ENCODE data around the gene PPP3CA. TPM values are rescaled to one million over a fixed set of nuclear protein-coding genes. Genes with fewer than 3 reads are reported as not detected.
A peak's percentile ranks its signal among the peaks of the same experiment; 100 is the strongest.

The PPP3CA gene
- total and polyA plus RNA-seq, 7 donors: 11.8 to 47.7 (median 26.2) TPM

DNA sequence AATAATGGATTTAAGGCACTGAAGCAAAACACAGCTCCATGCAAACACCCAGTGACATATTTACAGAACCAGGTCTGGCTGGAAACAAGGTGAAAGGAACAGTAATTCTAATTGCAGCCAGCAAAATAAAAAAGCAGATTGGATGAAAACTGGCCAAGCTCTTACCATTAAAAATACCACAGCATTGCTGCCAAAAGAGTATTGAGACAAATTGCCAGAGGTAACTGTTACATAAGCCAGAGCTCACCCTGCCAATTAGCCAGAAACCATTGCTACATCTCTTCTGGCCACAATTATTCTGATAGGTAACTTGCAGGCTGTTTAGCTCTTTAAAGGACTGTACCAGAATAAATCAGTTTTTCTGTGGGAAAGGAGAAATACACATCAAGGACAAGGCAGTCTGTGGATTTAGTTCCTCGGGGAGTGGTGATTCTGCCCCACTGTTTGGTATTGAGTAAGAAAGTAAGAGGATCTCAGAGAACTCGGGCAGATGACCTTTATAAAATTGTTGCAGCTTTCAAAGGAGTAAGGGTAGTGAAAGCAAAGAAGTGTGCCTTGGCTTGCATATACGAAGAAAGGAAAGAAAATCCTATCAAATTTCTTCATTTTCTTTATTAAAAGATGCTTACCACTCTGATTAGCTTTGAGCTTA is 369.5 kb downstream of the PPP3CA start:
- TF ChIP-seq, protein P1, sequence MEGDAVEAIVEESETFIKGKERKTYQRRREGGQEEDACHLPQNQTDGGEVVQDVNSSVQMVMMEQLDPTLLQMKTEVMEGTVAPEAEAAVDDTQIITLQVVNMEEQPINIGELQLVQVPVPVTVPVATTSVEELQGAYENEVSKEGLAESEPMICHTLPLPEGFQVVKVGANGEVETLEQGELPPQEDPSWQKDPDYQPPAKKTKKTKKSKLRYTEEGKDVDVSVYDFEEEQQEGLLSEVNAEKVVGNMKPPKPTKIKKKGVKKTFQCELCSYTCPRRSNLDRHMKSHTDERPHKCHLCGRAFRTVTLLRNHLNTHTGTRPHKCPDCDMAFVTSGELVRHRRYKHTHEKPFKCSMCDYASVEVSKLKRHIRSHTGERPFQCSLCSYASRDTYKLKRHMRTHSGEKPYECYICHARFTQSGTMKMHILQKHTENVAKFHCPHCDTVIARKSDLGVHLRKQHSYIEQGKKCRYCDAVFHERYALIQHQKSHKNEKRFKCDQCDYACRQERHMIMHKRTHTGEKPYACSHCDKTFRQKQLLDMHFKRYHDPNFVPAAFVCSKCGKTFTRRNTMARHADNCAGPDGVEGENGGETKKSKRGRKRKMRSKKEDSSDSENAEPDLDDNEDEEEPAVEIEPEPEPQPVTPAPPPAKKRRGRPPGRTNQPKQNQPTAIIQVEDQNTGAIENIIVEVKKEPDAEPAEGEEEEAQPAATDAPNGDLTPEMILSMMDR (IDR thresholded peaks at IDR 0.05): no peak
- TF ChIP-seq EP300 (IDR thresholded peaks at IDR 0.05): peak in 1 of 4 donors; percentile 30
- peak; percentile 25 to 83 (median 70) for TF ChIP-seq POLR2AphosphoS5 (IDR thresholded peaks at IDR 0.05)
- TF ChIP-seq POLR2A (IDR thresholded peaks at IDR 0.05): no peak
- no peak overlapping the region for H3K4me3 ChIP-seq
- no peaks in the 10 kb centered on the region for H3K36me3 ChIP-seq
- DNase-seq: no peak
- no peaks in the 10 kb centered on the region for H3K9me3 ChIP-seq
- no peaks in the 10 kb centered on the region for H3K27me3 ChIP-seq
- H3K27ac ChIP-seq: peak overlapping the region in 2 of 4 donors; percentile 54 to 55
- H3K4me1 ChIP-seq: peaks cover 0 to 32% (median 19%) of the 10 kb centered on the region in 4 donors
- intact Hi-C loops (cut with DNase I): no loop called here
- WGBS, 2 donors: 84 to 89% methylated on average over 3 of the region's 3 CpGs

DNA sequence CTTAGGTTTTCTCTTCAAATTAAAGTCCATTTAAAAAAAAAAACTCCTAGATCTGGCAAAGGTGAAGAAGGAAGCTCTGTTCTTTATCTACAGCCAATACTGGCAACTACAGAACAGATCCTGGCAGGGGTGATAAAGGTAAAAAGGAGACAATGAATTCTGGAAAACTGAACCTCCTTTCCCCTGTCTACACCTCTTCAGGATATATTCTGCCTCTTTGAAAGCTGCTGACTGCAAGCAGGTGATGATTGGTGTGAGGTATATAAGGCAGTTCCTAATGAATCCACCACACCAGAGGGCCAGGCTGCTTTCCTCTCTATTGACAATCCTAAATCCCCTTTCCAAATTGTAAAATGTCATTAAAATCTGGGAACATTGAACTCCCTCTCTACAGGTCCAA is 370.1 kb downstream of the PPP3CA start:
- DNase-seq: no peak
- Histone ChIP-seq H3K4me1 (peaks cover 0 to 32% (median 19%) of the 10 kb centered on the region in 4 donors), H3K27me3 (no peaks in the 10 kb centered on the region), H3K27ac (peak overlapping the region in 2 of 4 donors; percentile 54 to 55), H3K36me3 (no peaks in the 10 kb centered on the region), H3K9me3 (no peaks in the 10 kb centered on the region), H3K4me3 (no peak overlapping the region)
- intact Hi-C loops (cut with DNase I): no loop called here
- TF ChIP-seq POLR2AphosphoS5 (IDR thresholded peaks at IDR 0.05) (peak in 1 of 4 donors; percentile 6), POLR2A (IDR thresholded peaks at IDR 0.05) (no peak)

Small RNAs within 50 kb of the gene (small RNA-seq; reads per million reads assigned to genes)
- gene MIR1255A (0 to 0.22 (median 0) reads per million in 3 donors), gene MIR8066 (0 reads per million in 3 donors)
